Measurements from ENCODE around the gene OAF.

The OAF gene

DNA sequence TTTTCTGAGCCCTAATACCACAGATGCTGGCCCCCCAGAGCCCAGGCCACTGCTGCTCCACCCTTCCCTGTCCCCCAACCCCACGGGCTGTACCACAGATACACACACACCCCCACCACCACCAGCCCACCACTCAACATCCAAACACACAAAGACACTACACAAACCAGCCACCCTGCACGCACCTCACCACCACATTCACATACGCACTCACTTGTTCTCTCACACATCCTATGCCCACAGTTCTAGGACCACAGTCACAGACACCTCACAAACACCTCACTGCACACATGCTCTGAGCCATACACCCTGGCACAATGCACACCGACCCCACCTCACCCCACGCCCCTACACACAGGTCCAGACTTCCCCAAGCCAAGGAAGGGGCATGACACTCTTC is 22.5 kb upstream of the OAF start:
- DNase-seq (ENCODE audit: low spot score in 2 of 2) = no peak

GRCh38 chr11:120188811-120189455 is 21.9 kb upstream of the OAF start:
- in situ Hi-C loops (cut with MboI; ENCODE audit: low sequenced_read_pairs) = no loop called here

More for the DNA sequence above, 22.5 kb upstream of the OAF start:
- Histone ChIP-seq H3K4me3 (no peak overlapping the region), H3K27me3 (ENCODE audit: low read depth) (no peaks in the 10 kb centered on the region), H3K9me3 (no peaks in the 10 kb centered on the region), H3K36me3 (replicated peaks) (no peaks in the 10 kb centered on the region), H3K4me1 (no peaks in the 10 kb centered on the region)
- in situ Hi-C loops (cut with MboI; ENCODE audit: low sequenced_read_pairs) = no loop called here

DNA sequence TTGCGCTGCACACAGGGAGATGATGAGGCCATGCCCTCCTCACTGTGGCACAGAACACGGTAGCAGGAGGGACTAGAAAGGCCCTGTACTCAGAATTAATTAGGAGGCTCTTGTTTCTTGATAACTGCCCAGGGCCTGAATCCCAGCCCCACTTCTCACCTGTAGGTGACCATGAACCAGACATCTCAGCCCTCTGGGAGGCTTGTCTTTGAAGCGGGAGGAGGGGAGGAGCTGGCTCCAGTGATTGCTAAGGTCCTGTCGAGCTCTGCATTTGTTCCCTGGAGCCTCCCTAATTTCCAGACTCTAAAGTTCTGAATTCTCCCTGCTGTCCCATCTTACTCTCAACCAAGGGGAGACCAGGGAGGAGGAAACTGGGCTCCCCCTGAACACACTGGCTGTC is 19.8 kb upstream of the OAF start:
- Histone ChIP-seq H3K36me3 (replicated peaks) (no peaks in the 10 kb centered on the region), H3K9me3 (no peaks in the 10 kb centered on the region), H3K27me3 (ENCODE audit: low read depth) (no peaks in the 10 kb centered on the region), H3K4me3 (no peak overlapping the region), H3K4me1 (no peaks in the 10 kb centered on the region)
- DNase-seq (ENCODE audit: low spot score in 2 of 2) = no peak
- in situ Hi-C loops (cut with MboI; ENCODE audit: low sequenced_read_pairs) = no loop called here

More at GRCh38 chr11:120188811-120189455, 21.9 kb upstream of the OAF start:
- no peak overlapping the region for H3K4me3 ChIP-seq
- DNase-seq (ENCODE audit: low spot score in 2 of 2) = no peak
- no peaks in the 10 kb centered on the region for H3K9me3 ChIP-seq
- H3K4me1 ChIP-seq = no peaks in the 10 kb centered on the region
- no peaks in the 10 kb centered on the region for H3K27me3 ChIP-seq (ENCODE audit: low read depth)
- H3K36me3 ChIP-seq (replicated peaks) = no peaks in the 10 kb centered on the region

- in situ Hi-C loops (cut with MboI; ENCODE audit: low sequenced_read_pairs) = no loop called here
- Histone ChIP-seq H3K27me3 (ENCODE audit: low read depth) (no peaks in the 10 kb centered on the region), H3K4me1 (no peaks in the 10 kb centered on the region), H3K4me3 (no peak overlapping the region), H3K9me3 (no peaks in the 10 kb centered on the region), H3K36me3 (replicated peaks) (no peaks in the 10 kb centered on the region)
- no peak for DNase-seq (ENCODE audit: low spot score in 2 of 2)
Measured at GRCh38 chr11:120192831-120193625, 17.8 kb upstream of the OAF start.

GRCh38 chr11:120194166-120194565 is 16.7 kb upstream of the OAF start:
- H3K9me3 ChIP-seq = no peaks in the 10 kb centered on the region
- H3K36me3 ChIP-seq (replicated peaks) = no peaks in the 10 kb centered on the region
- DNase-seq (ENCODE audit: low spot score in 2 of 2) = no peak
- no peaks in the 10 kb centered on the region for H3K27me3 ChIP-seq (ENCODE audit: low read depth)
- H3K4me3 ChIP-seq = no peak overlapping the region
- in situ Hi-C loops (cut with MboI; ENCODE audit: low sequenced_read_pairs) = no loop called here
- H3K4me1 ChIP-seq = no peaks in the 10 kb centered on the region

GRCh38 chr11:120195601-120196320 is 15.1 kb upstream of the OAF start:
- H3K36me3 ChIP-seq (replicated peaks) = no peaks in the 10 kb centered on the region
- H3K9me3 ChIP-seq = no peaks in the 10 kb centered on the region
- H3K4me1 ChIP-seq = no peaks in the 10 kb centered on the region
- DNase-seq (ENCODE audit: low spot score in 2 of 2) = no peak
- in situ Hi-C loops (cut with MboI; ENCODE audit: low sequenced_read_pairs) = no loop called here
- H3K27me3 ChIP-seq (ENCODE audit: low read depth) = no peaks in the 10 kb centered on the region
- H3K4me3 ChIP-seq = no peak overlapping the region

GRCh38 chr11:120196826-120197225 is 14.0 kb upstream of the OAF start:
- Histone ChIP-seq H3K4me1 (no peaks in the 10 kb centered on the region), H3K9me3 (no peaks in the 10 kb centered on the region), H3K27me3 (ENCODE audit: low read depth) (peaks cover 2% of the 10 kb centered on the region; the same call in 1 of the 2 replicates), H3K4me3 (no peak overlapping the region), H3K36me3 (replicated peaks) (no peaks in the 10 kb centered on the region)
- no peak for DNase-seq (ENCODE audit: low spot score in 2 of 2)
- in situ Hi-C loops (cut with MboI; ENCODE audit: low sequenced_read_pairs) = no loop called here

- no peaks in the 10 kb centered on the region for H3K36me3 ChIP-seq (replicated peaks)
- H3K4me1 ChIP-seq = no peaks in the 10 kb centered on the region
- in situ Hi-C loops (cut with MboI; ENCODE audit: low sequenced_read_pairs) = no loop called here
- peaks cover 2% of the 10 kb centered on the region; the same call in 1 of the 2 replicates for H3K27me3 ChIP-seq (ENCODE audit: low read depth)
- no peaks in the 10 kb centered on the region for H3K9me3 ChIP-seq
- no peak overlapping the region for H3K4me3 ChIP-seq
- DNase-seq (ENCODE audit: low spot score in 2 of 2) = no peak
Measured at GRCh38 chr11:120197251-120197891, 13.5 kb upstream of the OAF start.

GRCh38 chr11:120197977-120198376 is 12.9 kb upstream of the OAF start:
- Histone ChIP-seq H3K4me3 (no peak overlapping the region), H3K4me1 (no peaks in the 10 kb centered on the region), H3K27me3 (ENCODE audit: low read depth) (peaks cover 2% of the 10 kb centered on the region; the same call in 1 of the 2 replicates), H3K9me3 (no peaks in the 10 kb centered on the region), H3K36me3 (replicated peaks) (no peaks in the 10 kb centered on the region)
- in situ Hi-C loops (cut with MboI; ENCODE audit: low sequenced_read_pairs) = no loop called here
- no peak for DNase-seq (ENCODE audit: low spot score in 2 of 2)

DNA sequence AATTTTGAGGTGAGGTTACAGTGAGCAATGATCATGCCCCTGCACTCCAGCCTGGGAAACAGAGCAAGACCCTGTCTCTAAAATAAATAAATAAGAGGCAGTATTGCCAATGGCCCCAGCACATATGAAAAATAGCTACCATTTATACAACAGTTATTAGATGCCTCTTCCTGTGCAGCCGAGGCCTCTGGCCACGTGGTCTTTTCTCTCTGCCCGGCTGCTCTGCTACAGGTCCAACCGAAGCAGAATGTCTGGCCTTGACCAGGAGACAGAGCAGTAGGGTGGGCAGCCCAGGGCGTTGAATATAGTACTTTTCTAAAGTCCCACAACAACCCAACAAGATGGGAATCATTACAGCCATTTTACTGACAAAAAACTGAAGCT is 12.4 kb upstream of the OAF start:
- in situ Hi-C loops (cut with MboI; ENCODE audit: low sequenced_read_pairs) = no loop called here
- no peak overlapping the region for H3K4me3 ChIP-seq

GRCh38 chr11:120198787-120199469 is 11.9 kb upstream of the OAF start:
- in situ Hi-C loops (cut with MboI; ENCODE audit: low sequenced_read_pairs) = no loop called here
- Histone ChIP-seq H3K27me3 (ENCODE audit: low read depth) (peaks cover 2% of the 10 kb centered on the region; the same call in 1 of the 2 replicates), H3K36me3 (replicated peaks) (no peaks in the 10 kb centered on the region), H3K4me3 (no peak overlapping the region), H3K9me3 (no peaks in the 10 kb centered on the region), H3K4me1 (no peaks in the 10 kb centered on the region)
- no peak for DNase-seq (ENCODE audit: low spot score in 2 of 2)

More for the DNA sequence above, 12.4 kb upstream of the OAF start:
- Histone ChIP-seq H3K27me3 (ENCODE audit: low read depth) (peaks cover 2% of the 10 kb centered on the region; the same call in 1 of the 2 replicates), H3K4me1 (no peaks in the 10 kb centered on the region), H3K36me3 (replicated peaks) (no peaks in the 10 kb centered on the region), H3K9me3 (no peaks in the 10 kb centered on the region)
- DNase-seq (ENCODE audit: low spot score in 2 of 2) = no peak

- Histone ChIP-seq H3K27me3 (ENCODE audit: low read depth) (peaks cover 2% of the 10 kb centered on the region; the same call in 1 of the 2 replicates), H3K9me3 (no peaks in the 10 kb centered on the region), H3K4me1 (no peaks in the 10 kb centered on the region), H3K36me3 (replicated peaks) (no peaks in the 10 kb centered on the region), H3K4me3 (no peak overlapping the region)
- no peak for DNase-seq (ENCODE audit: low spot score in 2 of 2)
- in situ Hi-C loops (cut with MboI; ENCODE audit: low sequenced_read_pairs) = no loop called here
Measured at GRCh38 chr11:120199613-120200012, 11.2 kb upstream of the OAF start.

- no peak for DNase-seq (ENCODE audit: low spot score in 2 of 2)
- H3K9me3 ChIP-seq = no peaks in the 10 kb centered on the region
- H3K36me3 ChIP-seq (replicated peaks) = no peaks in the 10 kb centered on the region
- in situ Hi-C loops (cut with MboI; ENCODE audit: low sequenced_read_pairs) = no loop called here
- H3K4me1 ChIP-seq = no peaks in the 10 kb centered on the region
- H3K27me3 ChIP-seq (ENCODE audit: low read depth) = peaks cover 2% of the 10 kb centered on the region; the same call in 1 of the 2 replicates
- no peak overlapping the region for H3K4me3 ChIP-seq
Measured at GRCh38 chr11:120200677-120201076, 10.2 kb upstream of the OAF start.
